Measurements from ENCODE around the gene IFRD1. TPM values are rescaled to one million over a fixed set of nuclear protein-coding genes. Genes with fewer than 3 reads are reported as not detected.
"Not testable (repeated sequence)": the region's sequence is repeated elsewhere in the genome, so short reads cannot be mapped to it uniquely, and the experiment has no call there.

Gene IFRD1
- total and polyA plus RNA-seq, 12 donors, result 17.5 to 94.6 (median 30.3) TPM

GRCh38 chr7:112452102-112452888 lies 2.0 kb downstream of the IFRD1 start:
- 11 to 15% methylated on average over 7 of the region's 7 CpGs for whole genome bisulfite sequencing, 2 donors
- H3K4me3 ChIP-seq, result peak overlapping the region; percentile 77 to 97 (median 90)
- peak overlapping the region in 9 of 10 donors; percentile 95 to 99 (median 96) for H3K27ac ChIP-seq
- H3K27me3 ChIP-seq, result no peaks in the 10 kb centered on the region
- DNase-seq (peak; percentile 25 to 66), ATAC-seq (peak in 4 of 8 donors; percentile 1 to 15 (median 12))
- H3K4me1 ChIP-seq, result peaks cover 0 to 52% (median 45%) of the 10 kb centered on the region in 9 donors
- TF ChIP-seq CTCF (IDR thresholded peaks at IDR 0.05), result peak in 1 of 9 donors; percentile 7
- intact Hi-C loops (cut with DNase I), result loop anchor here in 2 of 10 donors (5.0 to 10.0 kb wide), 2 partner anchors 245 to 887 kb away; partner anchors contain the start of genes DOCK4 (in 1 of the 2), IMMP2L (in 1 of the 2) and ZNF277 (in 1 of the 2)
- no peaks in the 10 kb centered on the region for H3K9me3 ChIP-seq
- H3K36me3 ChIP-seq, result peaks cover 0 to 23% (median 18%) of the 10 kb centered on the region in 9 donors

- intact Hi-C loops (cut with DNase I), result loop anchor here in 2 of 10 donors (5.0 to 10.0 kb wide), 2 partner anchors 246 to 889 kb away; partner anchors contain the start of genes DOCK4 (in 1 of the 2), IMMP2L (in 1 of the 2) and ZNF277 (in 1 of the 2)
- H3K9me3 ChIP-seq, result no peaks in the 10 kb centered on the region
- no peaks in the 10 kb centered on the region for H3K27me3 ChIP-seq
- peak overlapping the region; percentile 1 to 99 (median 95) for H3K27ac ChIP-seq
- ATAC-seq (no peak), DNase-seq (no peak)
- 14 to 26% methylated on average over 7 of the region's 7 CpGs for WGBS, 2 donors
- TF ChIP-seq CTCF (IDR thresholded peaks at IDR 0.05), result no peak
- H3K4me1 ChIP-seq, result peaks cover 0 to 52% (median 40%) of the 10 kb centered on the region in 9 donors
- H3K36me3 ChIP-seq, result peaks cover 0 to 36% (median 29%) of the 10 kb centered on the region in 9 donors
- H3K4me3 ChIP-seq, result peak overlapping the region in 9 of 10 donors; percentile 1 to 97 (median 87)
Measured at GRCh38 chr7:112453505-112454171, 3.4 kb downstream of the IFRD1 start.

DNA sequence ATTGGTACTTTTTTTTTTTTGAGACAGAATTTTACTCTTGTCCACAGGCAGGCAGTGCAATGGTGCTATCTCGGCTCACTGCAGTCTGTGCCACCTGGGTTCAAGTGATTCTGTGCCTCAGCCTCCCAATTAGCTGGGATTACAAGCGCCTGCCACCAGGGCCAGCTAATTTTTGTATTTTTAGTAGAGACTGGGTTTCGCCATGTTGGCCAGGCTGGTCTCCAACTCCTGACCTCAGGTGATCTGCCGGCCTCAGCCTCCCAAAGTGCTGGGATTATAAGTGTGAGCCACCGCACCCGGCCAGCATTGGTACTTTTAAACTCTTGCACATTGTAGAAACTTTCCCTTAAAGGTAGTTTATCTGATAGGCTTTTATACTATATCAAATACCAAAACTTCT lies 3.9 kb downstream of the IFRD1 start:
- DNase-seq, H3K27me3 ChIP-seq, ATAC-seq, H3K9me3 ChIP-seq: not testable (repeated sequence)
- 71 to 86% methylated on average over 6 of the region's 6 CpGs for WGBS, 2 donors
- Histone ChIP-seq H3K4me3 (peak overlapping the region in 8 of 10 donors; percentile 1 to 97 (median 88)), H3K4me1 (peaks cover 0 to 51% (median 39%) of the 10 kb centered on the region in 9 donors), H3K36me3 (peaks cover 0 to 42% (median 35%) of the 10 kb centered on the region in 9 donors), H3K27ac (peak overlapping the region; percentile 1 to 99 (median 95))
- intact Hi-C loops (cut with DNase I), result loop anchor here in 2 of 10 donors (5.0 to 10.0 kb wide), 2 partner anchors 247 to 889 kb away; partner anchors contain the start of genes DOCK4 (in 1 of the 2), IMMP2L (in 1 of the 2) and ZNF277 (in 1 of the 2)

DNA sequence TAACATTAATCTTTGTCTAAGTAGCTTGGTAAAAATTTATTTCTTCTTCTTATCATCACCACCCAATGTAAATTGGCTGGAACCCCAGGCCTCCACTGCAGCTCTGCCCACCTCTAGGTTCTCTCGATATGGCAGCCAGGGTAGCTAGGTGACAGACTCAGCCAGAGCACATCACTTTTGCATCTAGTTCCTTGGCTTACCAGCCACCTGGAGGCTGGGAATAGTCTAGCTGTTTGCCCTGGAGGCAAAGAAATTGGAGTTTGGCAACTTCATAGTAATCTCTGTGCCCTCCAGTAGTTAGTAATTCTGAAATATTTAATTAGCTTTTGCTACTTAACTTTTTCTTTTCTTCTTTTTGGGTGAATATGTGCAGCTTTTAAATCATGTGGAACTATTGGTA lies 9.4 kb downstream of the IFRD1 start:
- Histone ChIP-seq H3K9me3 (no peaks in the 10 kb centered on the region), H3K36me3 (peaks cover 0 to 96% (median 70%) of the 10 kb centered on the region in 9 donors), H3K4me3 (no peak overlapping the region), H3K27me3 (no peaks in the 10 kb centered on the region), H3K4me1 (peaks cover 0 to 49% (median 27%) of the 10 kb centered on the region in 9 donors), H3K27ac (no peak overlapping the region)
- 65 to 78% methylated on average over 1 of the region's 1 CpG for WGBS, 2 donors
- TF ChIP-seq CTCF (IDR thresholded peaks at IDR 0.05), result no peak
- intact Hi-C loops (cut with DNase I), result loop anchor here in 1 of 10 donors (10.0 kb wide), 1 partner anchor 895 kb away; the partner anchor contains the start of gene IMMP2L
- DNase-seq, result no peak
- no peak for ATAC-seq
